ENCODE data around the gene FSTL4.

FSTL4 gene

DNA sequence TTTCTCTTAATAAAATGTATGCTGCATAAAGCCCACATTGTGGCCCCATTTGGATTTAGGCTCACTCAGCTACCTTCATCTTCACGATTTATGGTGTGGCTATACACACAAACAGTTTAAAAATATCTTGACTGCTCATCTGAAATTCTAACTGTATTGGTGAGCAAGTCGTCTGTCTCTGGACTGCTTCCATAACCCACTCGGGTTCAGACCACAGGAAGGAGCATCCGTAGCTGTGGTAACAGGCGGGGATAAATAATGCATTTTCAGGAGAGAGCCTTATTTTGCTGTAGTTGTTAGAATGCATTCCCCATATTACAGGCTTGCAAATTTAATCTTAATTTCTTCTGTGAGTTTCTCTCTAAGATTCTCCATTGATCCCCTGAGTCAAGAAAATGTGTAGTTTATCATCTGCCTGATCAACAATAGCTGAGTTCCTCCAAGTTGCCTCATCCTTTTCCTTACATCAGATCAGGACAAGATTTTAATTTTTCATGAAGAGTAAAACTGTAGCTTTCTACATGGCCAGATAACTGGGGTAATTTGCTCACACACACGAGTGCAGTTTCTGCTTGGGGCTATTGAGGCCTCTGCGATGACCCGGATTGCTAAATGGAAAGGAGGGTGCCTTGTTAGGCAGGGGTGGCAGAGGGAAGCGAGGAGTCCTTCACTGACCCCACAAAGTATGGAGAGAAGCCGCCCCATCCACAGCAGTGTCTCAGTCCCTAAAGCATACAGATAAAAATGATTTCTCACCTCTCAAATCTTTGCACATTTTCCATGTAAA lies 133.9 kb downstream of the FSTL4 start:
- DNase-seq (ENCODE audit: low spot score) = no peak

DNA sequence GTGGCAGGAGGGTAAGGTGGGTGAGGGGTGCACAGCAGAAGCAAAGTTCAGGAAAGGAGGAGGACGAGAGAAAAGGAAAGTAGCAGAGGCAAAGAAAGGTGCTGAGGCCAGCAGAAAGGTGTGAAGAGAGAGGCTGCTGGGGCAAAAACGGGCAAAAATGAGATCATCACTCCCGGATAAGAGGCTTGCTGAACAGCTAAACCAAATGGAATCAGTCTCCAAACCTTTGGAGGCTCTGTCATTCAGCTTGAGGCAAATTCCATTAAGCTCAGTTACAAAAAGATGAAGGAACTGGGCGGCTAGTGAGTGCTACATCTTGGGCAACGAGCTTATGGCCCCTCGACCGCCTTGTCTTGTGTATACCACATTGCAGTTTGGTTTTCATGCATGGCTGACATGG lies 136.4 kb downstream of the FSTL4 start:
- no peak for DNase-seq (ENCODE audit: low spot score)

DNA sequence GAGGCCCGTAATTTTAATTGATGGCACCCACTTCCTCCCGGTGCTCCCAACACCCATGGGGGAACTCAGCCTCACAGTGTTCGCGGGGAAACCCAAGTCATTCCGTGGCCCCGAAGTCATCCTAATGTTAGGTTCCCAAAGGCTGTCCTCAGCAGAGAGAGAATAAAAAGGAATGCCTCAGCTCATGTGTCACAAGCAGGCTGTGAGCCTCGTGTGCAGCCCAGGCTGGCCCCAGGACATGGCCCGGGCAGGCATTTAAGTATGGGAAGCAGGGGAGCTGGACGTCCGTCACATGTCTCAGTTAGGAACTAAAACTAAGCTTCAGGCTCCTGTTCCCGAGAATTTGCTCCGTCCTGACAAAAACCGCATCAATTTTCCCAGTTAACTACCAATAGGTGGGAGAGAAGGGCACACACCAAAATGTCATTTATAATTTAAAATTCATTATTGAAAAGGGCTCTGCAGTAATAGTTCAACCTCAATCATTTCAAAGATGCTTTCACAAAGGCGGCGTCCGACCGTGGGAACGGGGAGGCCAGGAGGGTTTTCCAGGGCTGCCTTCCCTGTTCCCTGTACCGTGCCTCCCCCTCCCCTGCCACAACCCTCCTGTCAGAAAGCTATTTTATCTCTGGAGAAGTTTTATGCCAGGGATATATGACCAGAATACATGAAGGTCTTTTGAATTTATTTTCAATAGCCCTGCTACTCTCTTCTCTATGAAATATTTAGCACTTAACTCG lies 137.3 kb downstream of the FSTL4 start:
- DNase-seq (ENCODE audit: low spot score) = no peak

DNA sequence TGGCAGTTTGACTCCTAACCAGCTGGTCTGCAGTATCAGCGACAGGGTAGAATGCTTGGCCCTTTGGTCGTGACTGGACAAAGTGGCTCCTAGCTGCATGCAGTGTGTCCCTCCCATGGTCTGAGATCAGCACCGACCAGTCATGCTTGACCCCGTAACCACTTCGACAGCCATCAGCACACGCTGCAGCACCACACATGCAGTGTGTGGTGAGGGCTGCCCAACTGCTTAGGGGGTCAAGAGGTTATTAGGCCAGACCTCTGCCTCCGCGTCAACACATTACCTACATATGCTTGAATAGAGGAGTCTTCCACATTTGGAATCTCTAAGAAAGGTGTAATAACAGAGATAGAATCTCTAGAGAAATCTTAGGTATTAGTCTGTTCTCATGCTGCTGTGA lies 139.1 kb downstream of the FSTL4 start:
- no peak for DNase-seq (ENCODE audit: low spot score)

DNA sequence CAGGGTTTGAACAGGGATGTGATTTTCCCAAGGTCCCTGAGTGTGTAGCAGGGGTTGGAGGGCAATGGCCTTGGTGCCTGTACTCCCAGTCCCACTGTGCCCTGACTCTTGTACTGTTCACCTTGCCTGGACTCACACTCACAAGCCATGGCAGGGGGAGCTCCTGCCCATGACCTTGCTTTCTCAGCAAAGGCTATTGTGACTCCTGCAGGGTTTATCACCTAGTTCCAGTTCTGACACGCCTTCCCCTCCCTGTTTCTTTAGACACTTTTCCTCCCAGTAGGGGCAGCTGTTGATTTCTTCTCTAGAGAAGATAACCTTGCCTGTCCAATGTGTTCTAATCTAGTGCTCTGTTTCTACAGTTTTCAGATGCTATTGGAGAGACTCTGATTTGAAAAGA lies 139.5 kb downstream of the FSTL4 start:
- DNase-seq (ENCODE audit: low spot score) = no peak

DNA sequence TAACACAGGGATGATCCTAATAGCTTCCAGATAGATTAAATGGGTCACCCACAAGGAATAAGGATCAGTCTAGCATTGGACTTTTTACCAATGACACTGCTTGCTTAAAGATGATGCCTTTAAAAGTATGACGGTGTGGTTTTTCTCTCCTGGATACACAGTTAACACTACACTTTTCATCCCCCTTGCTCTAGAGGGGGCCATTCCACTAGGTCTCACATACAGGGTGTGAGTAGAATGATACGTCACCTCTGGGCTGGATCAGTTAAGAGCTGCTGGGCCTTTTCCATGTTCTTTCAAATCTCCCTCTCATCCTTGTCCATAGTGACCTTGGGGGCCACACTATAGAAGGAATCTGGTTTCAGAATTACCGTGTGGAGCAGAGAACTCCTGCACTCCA lies 140.6 kb downstream of the FSTL4 start:
- DNase-seq (ENCODE audit: low spot score) = no peak

DNA sequence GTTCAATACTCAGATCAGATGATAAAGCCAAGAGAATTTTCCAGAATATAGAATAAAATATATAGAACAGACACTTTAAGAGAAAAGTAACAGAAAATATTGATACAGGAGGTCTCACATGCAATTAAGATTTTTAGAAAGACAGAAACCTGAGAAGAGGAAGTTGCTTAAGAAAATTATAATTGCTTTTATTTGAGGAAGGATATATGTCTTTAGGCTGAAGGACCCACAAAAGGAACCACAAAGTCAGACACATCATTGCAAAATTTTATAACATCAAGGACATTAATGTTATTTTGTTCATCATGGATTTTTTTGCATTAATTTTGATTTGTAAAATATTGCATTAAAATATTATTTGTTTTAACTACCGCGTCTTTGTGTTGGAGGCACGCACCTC lies 141.5 kb downstream of the FSTL4 start:
- no peak for DNase-seq (ENCODE audit: low spot score)

DNA sequence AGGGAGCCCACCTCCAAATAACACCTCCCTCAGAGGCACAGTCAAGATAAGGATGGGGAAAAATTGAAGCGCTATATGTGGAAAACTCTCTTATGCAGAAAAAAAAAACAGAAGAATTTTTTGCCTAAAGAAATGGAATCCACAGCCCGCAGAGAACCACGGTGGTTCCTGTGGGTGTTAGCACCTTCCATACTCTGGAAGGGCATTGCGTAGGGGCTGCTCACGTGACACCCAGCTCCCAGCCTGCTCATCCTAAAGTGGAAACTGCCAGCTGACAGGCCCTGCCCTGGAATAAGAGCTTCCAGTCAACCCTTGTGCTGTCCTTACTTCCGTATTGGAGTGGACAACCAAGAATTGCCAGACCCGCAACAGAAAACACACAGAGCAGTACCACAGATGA lies 142.5 kb downstream of the FSTL4 start:
- peak; percentile 57 for DNase-seq (ENCODE audit: low spot score)

DNA sequence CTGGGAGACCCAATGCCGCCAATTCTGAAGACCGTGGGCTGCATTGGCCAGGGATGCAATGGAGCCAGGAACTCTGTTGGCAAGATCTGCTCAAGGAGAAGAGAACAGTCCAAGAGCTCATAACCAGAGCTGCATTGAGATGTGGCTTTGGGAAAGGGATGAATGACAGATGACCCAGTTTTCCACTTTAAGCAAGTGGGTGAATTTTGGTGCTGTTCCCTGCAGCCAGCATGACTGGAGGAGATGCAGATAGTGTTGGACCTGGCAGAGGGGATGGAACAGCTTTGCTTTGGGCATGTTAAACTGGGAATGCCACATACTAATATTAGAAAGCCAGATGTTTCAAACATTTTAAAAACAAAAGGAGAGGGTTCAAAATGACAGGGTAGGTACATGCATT lies 143.1 kb downstream of the FSTL4 start:
- peak; percentile 31 for DNase-seq (ENCODE audit: low spot score)

DNA sequence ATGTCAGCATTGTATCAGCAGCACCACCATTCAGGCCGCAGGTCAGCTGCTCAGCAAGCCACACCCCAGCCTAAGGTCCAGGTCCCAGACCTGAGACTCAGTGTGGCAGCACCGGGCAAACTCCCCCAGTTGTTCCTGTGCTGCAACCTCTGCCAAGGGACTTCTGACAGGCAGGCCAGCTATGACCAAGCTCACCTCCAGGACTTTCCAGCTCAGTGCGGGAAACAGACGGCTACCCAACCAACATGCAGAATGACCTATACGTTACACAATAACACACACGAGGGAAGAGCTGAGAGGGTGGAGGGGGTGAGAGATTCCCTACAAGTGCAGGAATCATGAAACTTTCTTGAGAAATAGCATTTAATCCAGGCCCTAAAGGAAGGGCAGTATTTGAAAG lies 143.7 kb downstream of the FSTL4 start:
- no peak for DNase-seq (ENCODE audit: low spot score)

DNA sequence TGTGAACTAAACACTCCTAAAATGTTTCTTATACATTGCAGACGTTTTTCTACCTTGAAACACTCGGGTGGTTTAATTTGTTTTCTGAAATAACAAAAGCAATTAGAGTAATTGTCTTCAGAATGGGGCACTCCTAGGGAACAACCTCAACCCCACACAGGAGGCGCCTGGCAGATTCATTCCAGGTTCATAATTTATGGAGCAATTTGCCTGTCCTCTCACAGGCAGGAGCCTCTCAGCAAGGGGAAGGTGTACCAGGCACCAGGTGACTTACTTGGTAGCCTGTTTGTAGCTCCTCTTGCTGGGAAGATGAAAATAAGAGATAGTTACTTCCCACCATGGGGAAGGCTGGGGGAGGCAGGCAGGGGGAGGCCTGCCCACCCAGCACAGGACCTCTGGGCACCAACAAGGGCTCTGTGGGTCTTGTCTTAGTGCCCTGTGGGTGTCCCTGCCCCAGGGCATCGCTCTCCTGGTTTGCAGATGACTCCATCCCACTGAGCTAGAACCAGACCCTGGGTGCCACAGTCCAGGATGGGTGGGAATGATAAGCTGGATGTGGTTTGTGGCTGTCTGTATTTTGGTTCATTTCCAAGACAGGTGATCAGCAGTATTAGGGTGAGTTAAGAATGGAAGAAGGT lies 144.4 kb downstream of the FSTL4 start:
- DNase-seq (ENCODE audit: low spot score) = no peak

DNA sequence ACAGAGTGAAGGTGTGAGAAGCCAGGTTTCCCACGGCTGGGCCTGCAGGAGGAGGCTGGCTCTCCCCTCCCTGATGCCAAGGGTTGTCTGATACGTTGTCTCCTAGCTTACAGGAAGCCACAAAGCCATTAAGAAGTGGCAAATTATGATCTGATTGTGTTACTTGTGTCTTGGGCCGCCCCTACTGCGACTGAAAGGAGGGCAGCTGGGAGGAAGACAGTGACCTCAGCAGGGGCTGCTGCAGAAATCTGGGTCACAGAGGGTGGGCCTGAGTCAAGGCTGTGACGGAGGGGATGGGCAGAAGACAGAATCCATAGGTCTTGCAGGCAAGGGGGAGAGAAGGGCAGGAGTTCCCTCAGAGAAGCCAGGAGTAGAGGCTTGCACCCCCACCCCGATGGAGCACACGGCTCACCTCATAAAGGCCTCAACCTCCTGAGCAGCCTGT lies 145.0 kb downstream of the FSTL4 start:
- no peak for DNase-seq (ENCODE audit: low spot score)

DNA sequence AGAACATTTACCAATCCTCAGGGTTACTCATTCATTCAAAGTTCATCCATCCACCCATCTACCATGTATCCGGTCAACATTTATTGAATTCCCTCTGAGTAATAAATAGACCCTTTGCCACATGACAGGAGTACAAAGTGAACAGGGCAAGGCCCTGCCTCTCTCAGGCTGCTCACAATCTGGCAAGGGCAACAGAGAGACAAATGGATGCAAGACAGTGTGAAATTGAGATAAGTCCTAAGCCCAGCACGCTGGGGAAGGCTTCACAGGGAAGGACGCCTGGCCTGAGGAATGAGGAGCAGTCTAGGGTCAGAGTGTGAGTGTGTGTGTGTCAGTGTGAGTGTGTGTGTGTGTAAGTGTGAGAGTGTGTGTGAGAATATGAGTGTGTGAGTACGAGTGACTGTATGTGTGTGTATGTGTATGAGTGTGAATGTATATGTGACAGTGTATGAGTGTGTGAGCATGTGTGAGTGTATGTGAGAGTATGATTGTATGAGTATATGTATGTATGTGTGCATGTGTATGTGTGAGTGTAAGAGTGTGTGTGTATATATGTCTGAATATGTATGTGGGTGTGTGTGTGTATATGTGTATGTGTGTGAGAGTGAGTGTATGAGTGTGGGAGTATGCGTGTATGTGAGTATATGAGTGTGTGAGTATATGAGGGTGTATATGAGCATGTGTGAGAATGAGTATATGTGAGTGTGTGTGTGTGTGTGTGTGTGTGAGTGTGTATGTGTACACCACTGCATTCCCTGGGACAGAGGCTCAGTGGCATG lies 145.6 kb downstream of the FSTL4 start:
- DNase-seq (ENCODE audit: low spot score) = no peak

DNA sequence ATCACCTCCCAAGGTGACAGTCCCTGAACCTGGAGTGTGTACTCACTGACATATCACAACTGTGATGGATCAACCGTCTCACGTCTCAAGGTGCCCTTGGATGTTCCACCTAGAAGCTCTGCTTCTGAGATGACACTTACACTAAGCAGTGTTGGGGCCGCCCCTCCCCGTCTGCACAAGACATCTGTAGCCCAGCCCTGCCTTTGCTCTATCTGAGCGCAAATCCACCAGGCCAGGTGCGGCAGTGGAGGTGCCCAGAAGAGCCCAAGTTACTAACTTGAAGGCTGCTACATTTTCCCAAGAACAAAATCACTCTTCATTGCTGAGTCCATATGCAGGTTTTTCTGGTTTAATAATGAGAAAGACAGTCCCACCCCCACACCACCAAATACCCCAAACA lies 148.3 kb downstream of the FSTL4 start:
- DNase-seq (ENCODE audit: low spot score) = no peak

DNA sequence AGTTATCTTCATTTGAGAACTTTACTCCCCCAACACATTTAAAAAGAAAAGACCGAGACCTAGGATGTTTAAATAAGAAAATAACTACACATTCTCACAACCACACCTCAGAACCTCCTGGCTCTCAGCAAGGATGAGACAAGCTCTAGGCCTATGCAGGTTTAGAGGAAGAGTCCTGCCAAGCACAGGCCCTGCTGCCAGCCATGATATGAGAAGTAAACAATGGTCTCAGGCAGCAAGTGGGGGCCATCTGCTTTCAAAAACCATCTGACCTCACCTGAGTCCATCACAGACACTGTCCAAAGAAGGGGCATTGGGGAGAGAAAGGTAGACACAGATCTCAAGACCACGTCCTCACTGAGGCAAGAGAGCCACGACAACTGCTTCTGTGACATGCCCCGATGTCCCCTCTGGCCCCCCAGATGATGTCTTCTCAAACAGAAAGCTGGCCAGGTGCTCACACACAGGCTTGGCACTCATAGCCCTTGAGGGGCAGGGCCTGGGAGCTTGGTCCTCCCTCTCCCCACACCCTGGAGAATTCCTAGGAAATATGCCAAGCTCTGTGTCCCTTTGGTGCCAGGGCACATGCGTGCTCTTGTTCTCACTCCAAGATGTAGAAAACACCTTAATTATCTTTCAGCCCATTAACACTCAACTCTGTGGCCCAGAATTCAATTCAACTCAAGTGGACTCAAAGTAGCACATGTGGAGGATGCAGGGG lies 150.4 kb downstream of the FSTL4 start:
- no peak for DNase-seq (ENCODE audit: low spot score)

DNA sequence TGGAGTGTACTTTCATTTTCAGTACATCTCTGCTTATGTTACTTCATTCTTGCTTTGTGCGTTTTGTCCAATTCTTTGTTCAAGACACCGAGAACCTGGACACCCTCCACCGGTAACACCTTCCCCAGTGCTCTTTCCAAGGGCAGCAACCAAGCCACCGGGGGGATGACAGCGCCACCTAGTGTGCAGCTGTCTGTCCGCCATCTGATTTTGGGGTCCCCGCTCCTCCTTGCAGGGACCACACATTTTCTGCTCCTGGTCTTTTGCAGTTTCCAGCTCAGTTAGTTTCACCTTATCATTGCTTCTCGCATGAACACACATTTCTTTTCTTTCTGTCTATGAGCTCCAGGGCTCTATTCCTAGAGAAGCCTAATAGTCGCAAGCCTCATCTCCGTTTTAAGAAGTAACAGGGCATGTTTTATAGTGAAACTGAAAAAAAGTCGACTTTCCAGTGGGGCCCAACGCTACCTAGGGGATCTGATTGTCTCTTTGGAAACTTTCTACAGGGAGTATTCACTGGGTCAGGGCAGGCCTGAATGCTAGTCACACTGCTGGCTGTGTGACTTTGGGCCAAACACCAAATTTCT lies 152.1 kb downstream of the FSTL4 start:
- no peak for DNase-seq (ENCODE audit: low spot score)

DNA sequence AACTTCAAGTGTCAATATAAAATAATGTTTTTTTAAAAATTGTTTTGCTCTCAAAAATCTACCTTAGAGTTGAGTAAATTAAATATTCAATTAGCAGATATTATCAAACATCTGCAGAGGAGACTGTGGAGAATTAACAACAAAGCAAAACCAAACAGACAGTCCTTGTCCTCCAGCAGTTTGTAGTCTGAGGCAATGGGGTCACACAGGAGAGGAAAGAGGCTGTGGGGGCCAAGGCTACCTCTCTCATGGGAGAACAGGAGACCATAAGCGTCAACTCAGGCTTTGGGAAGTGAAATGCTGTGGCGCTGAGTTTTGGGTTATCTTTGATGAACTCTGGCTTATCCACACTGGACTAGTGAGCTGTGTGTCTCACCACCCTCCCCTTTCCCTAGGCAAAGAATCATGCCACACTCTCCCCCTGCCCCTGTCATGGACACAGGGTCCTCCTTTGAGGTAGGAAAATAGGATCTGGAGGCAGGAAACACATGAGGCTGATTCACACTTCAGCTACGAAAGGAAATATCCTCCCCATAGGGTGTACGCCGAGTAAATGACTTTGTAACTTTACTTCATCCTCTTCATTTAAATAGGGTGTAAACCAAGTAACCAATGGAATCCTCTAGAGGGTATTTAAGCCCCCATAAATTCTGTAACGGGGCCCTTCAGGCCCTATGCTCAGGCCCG lies 152.7 kb downstream of the FSTL4 start:
- DNase-seq (ENCODE audit: low spot score) = no peak

DNA sequence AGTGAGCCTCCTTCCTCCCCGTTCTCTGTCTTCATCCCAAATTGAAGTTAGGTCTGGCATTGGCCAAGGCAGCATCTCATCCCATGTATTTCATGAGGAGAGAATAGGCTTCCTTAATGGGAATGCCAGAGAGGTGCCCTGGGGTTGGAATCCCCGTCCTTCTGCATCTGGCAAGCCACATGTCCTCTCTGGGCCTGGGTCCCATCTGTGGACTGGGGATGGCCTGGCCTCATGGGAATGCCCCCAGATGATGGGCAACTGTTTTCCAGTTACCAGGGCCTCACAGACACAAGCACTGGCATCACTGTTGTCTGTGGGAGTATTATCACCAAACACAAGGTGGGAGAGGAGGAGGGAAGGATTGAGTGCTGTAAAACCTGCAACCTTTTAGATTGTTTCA lies 153.9 kb downstream of the FSTL4 start:
- no peak for DNase-seq (ENCODE audit: low spot score)

DNA sequence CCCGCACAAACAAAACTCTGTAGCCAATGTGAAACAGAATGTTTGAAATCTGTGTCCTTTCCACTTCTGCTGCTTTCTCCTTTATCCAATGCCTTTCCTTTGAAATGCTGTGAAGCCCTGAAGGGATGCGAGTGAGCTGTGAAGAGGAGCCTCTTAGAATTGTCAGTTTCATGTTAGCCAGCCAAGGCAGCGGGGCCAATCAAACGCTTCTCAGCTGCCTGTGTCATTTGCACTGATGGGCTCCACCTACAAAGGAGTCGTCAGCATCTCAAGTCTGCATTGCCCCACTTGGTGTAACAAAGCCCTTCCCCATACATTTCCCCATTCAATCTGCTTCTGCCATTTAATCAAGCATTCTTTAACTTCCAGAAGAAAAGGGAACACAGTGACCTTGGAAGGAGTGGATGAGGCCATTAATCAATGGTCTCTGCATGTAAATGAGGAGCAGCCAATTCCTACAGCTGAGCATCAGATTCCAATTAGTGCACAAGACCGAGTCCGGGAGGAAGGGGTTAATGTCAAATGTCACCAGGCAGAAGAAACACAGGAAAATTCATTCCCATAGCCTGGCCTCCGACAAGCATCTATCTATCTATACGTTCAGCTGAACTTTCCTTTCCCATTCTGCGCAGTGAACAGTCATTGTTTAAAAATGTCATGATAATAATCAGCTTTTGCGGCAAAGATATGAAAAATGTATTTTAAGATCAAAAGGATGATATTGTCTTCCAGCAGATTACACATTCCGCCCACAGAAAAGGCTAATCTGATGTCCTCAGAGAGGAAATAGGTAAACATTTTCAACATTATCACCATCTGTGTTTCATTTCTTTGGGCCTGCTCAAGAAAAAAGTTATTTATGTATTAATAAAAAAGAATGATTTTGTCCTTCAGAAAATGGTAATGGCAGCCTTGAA lies 154.6 kb downstream of the FSTL4 start:
- DNase-seq (ENCODE audit: low spot score) = no peak

Measured in putamen (tissue), 1 donor.